Stimulated activated CD8-positive, alpha-beta memory T cell treated with anti-CD3 and anti-CD28 coated beads, Interleukin-12 subunit alpha, Interleukin-12 subunit beta, amount 100 ng/mL, for 24 hours (primary cell): ENCODE measurements around the gene NPM1.

Experiments used
- DNase-seq: peaks from one replicate; pipeline ENCODE4 v3.0.0-alpha.2; 2020; ENCODE audit errors: extremely low read depth

Gene NPM1

DNA sequence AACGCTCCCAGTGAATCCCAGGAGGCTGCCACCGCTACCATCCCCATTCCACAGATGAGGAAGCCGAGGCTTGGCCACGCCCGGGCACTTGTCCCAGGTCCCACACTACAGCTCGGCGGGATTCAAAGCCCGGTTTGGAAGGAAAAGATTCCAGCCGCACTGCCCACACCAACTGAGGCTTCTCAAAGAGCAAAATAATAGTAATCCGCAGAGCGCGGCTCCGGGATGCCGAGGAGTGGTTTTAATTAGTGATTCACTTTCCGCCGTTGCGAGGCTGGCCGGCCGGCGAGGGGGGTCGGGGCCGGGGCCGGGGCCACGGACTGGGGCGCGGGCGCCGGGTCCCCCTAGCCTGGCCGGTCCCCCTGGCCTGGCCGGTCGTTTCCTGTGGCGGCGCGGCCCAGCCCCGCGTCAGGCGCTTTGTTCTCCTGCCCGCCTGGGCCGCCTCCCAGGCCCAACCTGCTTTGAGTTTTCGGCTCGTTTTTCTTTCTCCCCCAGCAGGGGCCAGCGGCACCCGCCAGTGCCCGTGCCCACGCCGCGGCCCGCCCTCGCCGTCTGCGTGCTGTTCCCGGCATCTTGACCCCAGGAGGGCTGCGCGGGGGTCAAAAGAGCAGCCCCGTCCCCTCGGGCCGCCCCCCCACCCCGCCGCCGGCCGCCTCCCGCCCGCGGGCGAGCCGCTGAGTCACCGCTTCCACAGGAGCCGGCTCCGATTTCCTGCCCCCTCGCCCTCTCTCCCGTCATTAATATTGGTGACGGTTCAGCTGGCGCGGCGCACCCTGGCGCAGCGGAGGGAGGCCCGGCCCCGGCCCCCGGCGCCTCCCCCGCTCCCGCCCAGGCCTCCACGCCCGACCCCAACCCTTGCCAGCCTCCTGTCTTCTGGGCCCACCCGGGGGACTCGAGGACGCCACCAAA, 63.0 kb downstream of the NPM1 start:
- DNase-seq: no peak

DNA sequence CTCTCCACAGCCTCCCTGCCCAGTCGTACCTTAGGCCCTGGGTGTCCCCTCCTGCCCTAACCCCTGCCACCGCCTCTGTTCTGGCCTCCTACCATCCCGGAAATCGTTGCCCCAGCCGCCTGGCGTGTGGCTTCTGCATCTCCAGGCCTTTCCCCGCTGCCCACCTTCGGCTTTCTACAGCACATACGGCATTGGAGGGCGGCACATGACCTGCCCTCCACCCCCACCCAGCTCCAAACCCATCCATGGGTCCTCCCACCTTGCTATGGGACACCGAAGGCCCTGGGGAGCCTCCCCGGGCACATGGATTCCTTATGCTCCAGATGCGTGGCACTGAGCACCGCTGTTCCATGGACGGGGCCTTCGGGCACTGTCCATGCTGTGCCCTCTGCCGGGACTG, 63.8 kb downstream of the NPM1 start:
- DNase-seq: no peak

DNA sequence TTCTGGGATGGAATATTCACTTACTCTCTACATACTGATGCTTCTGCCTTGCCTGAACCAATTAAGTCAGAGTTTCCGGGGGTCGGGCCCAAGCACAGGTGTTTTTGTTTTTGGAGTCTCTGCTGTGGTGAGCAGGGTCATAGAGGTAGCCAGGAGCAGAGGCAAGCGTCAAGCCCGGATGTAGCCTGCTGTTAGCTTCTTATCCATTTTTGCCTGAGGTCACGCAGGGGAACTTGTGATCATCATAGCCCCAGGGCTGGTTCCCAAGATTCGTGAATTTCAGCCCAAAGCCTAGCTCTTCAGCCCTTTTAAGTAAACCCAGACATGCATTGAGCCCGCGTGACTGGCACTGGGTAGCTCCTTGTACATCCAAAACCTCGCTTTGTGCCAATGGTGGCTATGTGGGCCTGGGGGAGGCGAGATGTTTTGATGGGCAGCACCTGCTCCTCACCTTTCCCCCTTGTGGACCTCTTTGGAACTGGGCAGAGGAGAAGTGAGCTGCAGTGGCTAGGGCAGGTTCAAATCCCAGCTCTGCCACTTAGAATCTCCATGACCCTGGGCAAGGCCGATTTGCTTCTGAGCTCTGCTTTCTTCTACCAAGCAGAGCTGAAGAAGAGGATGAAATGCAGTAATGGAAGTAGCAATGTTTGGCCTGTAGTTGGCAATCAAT, 65.5 kb downstream of the NPM1 start:
- no peak for DNase-seq

DNA sequence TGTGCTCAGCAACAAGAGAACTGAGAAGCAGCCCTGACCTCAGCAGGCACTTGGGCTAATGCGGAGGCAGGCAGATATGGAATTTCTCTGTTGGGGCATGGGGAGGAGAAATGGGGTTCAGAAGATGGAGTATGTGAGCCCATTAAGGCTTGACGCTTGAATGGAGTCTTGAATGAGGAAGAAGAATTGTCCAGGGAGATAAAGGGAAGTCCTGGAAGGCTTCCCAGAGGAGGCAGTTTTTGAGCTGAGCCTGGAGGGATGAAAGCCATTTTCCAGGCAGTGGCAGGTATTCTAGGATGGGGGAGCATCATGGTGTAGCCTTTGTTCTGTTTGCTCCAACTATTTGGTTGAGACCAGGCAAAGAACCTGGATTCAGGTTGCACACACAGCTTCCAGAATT, 66.3 kb downstream of the NPM1 start:
- DNase-seq: no peak

DNA sequence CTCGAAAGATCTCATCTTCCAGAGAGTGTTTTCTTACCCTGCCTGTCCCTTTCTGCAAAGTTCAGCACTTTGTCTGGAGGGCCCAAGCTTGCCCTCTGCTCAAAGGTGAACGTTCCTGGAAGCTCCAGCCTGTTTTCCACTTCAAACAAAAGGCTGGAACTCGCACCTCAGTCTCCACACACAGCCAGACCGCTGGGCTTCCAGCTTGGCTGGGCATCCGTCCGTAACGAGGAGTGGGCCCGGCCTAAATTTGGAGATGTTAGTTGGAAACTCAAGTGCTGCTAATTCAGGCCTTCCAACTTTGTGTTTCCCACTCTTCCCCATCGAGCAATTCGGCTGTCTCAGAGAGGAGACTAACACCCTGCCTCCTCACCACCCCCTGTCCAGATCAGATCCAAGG, 66.9 kb downstream of the NPM1 start:
- DNase-seq: no peak

DNA sequence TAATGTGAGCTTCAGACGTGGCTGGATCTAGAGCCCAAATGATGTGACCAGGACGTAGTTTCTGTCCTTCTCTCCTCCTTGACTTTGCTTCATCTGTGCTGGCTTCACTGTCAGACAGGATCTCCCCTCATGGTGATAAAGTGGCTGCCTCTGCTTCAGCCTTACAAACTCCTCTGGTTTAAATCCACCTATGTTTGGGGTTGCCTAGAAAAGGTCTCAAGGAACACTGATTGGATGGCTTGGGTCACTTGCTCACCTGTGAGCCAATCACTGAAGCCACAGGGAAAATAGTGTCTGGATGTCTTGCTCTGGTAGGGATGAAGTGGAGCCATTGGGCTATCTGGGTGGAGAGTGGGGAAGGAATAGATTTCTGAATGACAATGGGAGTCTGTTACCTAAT, 67.9 kb downstream of the NPM1 start:
- DNase-seq: no peak

DNA sequence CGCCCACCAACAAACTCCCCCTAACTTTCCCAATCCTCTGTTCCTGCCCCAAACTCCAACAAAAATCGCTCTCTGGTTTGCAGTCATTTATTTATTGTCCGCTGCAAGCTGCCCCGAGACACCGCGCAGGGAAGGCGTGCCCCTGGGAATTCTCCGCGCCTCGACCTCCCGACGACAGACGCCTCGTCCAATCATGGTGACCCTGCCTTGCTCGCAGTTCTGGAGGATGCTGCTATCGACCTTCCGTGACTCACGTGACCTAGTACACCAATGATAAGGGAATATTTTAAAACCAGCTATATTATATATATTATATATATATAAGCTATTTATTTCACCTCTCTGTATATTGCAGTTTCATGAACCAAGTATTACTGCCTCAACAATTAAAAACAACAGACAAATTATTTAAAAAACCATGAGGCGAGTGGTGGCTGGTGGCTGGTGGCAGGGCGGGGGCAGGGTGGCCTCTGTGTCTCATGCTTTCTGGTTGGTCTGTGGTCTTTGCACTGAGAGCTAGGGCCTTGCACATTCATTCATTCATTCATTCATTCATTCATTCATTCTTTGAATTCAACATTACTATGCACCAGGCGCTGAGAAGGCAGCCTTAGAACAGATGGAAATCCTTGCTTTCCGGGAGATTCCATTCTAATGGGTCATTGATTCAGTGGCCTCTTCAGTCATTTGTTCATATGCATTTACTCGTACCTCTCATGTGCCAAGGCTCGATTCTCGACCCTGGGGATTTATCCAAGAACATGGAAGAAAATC, 69.7 kb downstream of the NPM1 start:
- DNase-seq: no peak

DNA sequence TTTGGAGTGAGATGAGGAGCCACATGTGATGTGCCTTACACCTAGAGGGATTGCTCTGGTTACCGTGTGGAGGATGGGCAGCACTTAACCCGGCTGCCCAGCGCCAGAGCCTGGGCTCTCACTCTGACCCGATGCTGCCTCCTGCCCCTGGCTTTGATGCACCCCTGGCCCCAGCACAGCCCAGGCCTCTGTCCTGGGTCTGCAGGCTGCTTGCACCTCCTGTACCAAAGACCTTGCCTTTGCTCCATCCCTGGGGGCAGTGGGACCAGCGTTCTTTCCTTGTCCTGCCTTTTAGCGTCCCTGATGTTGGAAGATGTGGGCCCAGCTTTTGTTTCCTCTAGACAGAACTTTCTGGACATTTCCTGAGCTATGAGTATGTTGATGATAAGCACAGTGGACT, 72.2 kb downstream of the NPM1 start:
- no peak for DNase-seq
